ENCODE results near the gene HRH2.

DNA sequence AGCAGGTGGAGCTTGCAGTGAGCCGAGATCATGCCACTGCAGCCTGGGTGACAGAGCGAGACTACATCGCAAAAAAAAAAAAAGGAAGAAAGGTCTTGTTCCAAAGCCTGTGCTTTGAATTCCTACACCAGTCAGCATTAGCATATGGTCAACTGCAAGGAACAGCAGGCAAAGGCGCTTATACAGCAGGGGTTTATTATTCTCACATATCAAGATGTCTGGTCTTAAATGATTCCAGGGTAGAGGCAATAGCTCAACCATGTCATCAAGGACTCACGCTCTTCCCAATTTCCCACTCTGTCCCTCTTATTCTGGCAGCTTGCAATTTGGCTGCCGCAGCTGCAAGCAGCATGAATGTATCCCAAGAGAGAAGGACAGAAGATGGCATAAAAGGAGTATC is 28.6 kb upstream of the HRH2 start:
- TF ChIP-seq POLR2A (IDR thresholded peaks at IDR 0.05; ENCODE audit: low read depth, low read length): no peak
- no peak for TF ChIP-seq POLR2AphosphoS5 (IDR thresholded peaks at IDR 0.05; ENCODE audit: low read depth, low read length)
- TF ChIP-seq TAF1 (IDR thresholded peaks at IDR 0.05; ENCODE audit: low read depth, low read length): no peak
- TF ChIP-seq PAX5 (IDR thresholded peaks at IDR 0.05; ENCODE audit: insufficient read depth, low read length, severe bottlenecking): no peak
- TF ChIP-seq POU2F2 (IDR thresholded peaks at IDR 0.05; ENCODE audit: low read depth, low read length): no peak
